Neutrophil (primary cell): Measurements from ENCODE around the gene RPTOR.

Experiments used
- H3K27ac ChIP-seq: fragments of 200-600 bp; sonication (generic); 2 replicates; pipeline ENCODE4 v1.5.1; 2016; ENCODE audit warnings: mild to moderate bottlenecking, moderate library complexity
- H3K27me3 ChIP-seq: fragments of 200-600 bp; sonication (generic); 2 replicates; pipeline ENCODE4 v1.6.0; 2016; ENCODE audit warnings: mild to moderate bottlenecking
- H3K36me3 ChIP-seq: fragments of 200-600 bp; sonication (generic); 2 replicates; pipeline ENCODE4 v1.5.1; 2017
- H3K4me1 ChIP-seq, 2 experiments: fragments of 200-600 bp in 1 of 2; sonication (generic) in 1 of 2; 1 replicate in 1 of 2; 2 replicates in 1 of 2; pipeline versions ENCODE4 v1.5.1 to v1.6.1; 2013 to 2016; ENCODE audit warnings: low read depth in 1 of 2, low read length in 1 of 2, mild to moderate bottlenecking in 1 of 2, moderate library complexity in 1 of 2; ENCODE audit not compliant: control insufficient read depth in 1 of 2, insufficient read depth in 1 of 2
- H3K4me3 ChIP-seq, 2 experiments: fragments of 200-600 bp in 1 of 2; sonication (generic) in 1 of 2; 1 replicate in 1 of 2; 2 replicates in 1 of 2; pipeline ENCODE4 v1.5.1; 2013 to 2016; ENCODE audit warnings: low read depth in 1 of 2, low read length in 1 of 2, mild to moderate bottlenecking in 1 of 2, moderate library complexity in 1 of 2
- H3K9me3 ChIP-seq: fragments of 200-600 bp; sonication (generic); 2 replicates; pipeline ENCODE4 v1.5.1; 2016
- TF ChIP-seq, protein P1 (sequence below): fragments of 200-600 bp; sonication (generic); IDR thresholded peaks from 2 replicates; pipeline ENCODE4 v1.5.1; 2016; ENCODE audit warnings: antibody characterized with exemption

Gene RPTOR

DNA sequence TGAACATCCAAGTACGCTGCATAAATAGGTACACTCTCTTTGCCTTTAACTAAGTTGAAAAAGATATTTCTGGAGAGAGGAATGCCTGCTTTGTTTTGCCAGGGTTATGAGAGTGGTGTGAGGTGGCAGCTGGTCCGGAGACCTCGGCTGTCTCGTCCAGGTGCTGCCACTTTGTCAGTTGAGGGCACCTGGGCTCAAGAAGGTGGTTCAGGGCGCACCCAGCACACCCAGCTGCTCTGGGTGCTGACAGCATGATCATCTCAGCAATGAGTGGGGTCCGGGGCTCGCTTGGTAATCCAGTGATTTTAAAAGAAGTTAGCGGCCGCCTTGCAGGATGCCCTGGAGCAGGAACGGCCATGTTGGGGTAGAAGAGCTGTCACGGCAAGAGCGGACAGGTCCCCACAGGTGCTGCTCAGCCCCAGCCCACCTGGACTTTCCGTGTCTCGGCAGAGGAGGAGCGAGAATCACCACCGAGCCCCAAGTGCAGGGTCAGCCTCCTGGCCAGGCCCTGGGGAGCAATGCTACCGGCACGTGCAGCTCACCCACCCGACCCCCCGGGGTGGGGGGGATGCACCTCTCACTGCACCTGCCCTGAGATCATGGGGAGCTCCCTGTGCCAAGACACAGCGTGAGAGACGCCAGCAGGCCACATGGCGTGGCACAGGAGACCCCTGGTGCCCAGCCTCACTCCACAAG is 379.6 kb downstream of the RPTOR start:
- TF ChIP-seq, protein P1, sequence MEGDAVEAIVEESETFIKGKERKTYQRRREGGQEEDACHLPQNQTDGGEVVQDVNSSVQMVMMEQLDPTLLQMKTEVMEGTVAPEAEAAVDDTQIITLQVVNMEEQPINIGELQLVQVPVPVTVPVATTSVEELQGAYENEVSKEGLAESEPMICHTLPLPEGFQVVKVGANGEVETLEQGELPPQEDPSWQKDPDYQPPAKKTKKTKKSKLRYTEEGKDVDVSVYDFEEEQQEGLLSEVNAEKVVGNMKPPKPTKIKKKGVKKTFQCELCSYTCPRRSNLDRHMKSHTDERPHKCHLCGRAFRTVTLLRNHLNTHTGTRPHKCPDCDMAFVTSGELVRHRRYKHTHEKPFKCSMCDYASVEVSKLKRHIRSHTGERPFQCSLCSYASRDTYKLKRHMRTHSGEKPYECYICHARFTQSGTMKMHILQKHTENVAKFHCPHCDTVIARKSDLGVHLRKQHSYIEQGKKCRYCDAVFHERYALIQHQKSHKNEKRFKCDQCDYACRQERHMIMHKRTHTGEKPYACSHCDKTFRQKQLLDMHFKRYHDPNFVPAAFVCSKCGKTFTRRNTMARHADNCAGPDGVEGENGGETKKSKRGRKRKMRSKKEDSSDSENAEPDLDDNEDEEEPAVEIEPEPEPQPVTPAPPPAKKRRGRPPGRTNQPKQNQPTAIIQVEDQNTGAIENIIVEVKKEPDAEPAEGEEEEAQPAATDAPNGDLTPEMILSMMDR: no peak
- Histone ChIP-seq H3K4me1 (no peaks in the 10 kb centered on the region), H3K27me3 (no peaks in the 10 kb centered on the region), H3K4me3 (no peak overlapping the region), H3K27ac (no peak overlapping the region), H3K36me3 (peaks cover 41% of the 10 kb centered on the region), H3K9me3 (no peaks in the 10 kb centered on the region)

DNA sequence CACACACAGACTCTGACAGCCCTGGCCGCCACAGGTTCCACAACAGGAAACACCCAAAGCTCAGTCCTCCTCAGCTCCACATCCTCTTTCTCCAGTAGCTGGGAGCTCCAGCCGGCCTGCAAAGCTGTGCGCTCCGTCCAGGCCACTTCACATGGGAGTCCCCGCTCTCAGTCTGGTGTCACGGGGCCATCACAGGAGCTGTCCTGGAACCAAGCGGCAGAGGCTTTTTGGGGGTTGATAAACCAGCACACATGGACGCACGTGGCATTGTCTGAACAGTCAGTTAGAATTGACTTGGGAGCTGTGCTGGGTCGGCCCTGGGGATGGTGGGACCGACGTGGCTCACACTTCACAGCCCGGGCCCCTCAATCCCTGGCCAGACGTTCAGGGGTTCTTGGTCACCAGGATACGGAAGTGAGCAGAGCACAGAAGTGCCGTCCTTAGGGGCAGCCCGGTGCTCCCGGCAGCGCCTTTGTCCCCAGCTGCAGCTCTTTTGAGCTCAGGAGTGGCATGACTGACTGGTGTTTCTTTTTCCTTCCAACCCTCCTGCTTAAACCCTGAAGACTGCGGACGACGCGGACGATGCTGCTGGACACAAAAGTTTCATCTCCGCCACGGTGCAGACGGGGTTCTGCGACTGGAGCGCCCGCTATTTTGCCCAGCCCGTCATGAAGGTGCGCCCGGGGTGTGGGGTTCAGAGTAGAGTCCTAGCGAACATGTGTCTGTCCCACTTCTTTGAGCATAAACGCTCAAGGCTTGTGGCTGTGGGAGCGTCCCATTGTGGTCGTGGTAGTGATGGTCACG is 380.4 kb downstream of the RPTOR start:
- no peaks in the 10 kb centered on the region for H3K27me3 ChIP-seq
- peaks cover 41% of the 10 kb centered on the region for H3K36me3 ChIP-seq
- H3K27ac ChIP-seq: no peak overlapping the region

DNA sequence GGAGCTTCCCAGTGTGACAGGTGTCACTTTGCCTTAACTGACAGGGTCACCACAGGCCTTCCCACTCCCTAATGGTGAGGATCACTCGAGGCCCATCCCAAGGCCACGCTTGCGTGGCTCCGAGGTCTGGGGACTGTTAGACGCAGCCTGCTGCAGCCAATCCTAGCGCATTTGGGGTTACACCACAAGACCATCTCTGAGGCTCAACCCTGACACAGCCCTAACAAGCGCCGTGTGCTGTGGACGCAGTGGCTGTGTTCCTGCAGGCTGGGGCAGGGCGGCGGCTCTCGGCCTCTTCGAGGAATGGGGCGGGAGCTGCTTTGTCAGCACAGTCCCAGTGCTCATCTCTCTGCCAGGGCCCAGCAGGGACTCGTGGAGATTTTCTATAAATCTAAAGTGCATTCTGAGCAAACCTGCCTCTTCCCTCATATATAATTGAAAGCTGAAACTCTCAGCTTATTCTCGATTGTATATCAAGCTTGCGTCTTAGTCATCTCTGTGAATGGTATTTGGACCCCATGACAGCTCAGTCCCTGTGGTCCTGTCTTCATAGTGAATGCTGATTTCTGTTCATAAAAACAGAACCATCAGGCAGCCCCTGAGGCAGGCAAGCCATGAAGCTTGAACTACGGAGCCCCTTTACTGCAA is 381.2 kb downstream of the RPTOR start:
- TF ChIP-seq, protein P1: no peak
- H3K4me1 ChIP-seq: no peaks in the 10 kb centered on the region
- no peaks in the 10 kb centered on the region for H3K27me3 ChIP-seq
- no peak overlapping the region for H3K4me3 ChIP-seq
- H3K27ac ChIP-seq: no peak overlapping the region
- H3K9me3 ChIP-seq: no peaks in the 10 kb centered on the region
- peaks cover 41% of the 10 kb centered on the region for H3K36me3 ChIP-seq

More for the DNA sequence above, 380.4 kb downstream of the RPTOR start:
- TF ChIP-seq, protein P1: no peak
- Histone ChIP-seq H3K9me3 (no peaks in the 10 kb centered on the region), H3K4me1 (no peaks in the 10 kb centered on the region), H3K4me3 (no peak overlapping the region)

DNA sequence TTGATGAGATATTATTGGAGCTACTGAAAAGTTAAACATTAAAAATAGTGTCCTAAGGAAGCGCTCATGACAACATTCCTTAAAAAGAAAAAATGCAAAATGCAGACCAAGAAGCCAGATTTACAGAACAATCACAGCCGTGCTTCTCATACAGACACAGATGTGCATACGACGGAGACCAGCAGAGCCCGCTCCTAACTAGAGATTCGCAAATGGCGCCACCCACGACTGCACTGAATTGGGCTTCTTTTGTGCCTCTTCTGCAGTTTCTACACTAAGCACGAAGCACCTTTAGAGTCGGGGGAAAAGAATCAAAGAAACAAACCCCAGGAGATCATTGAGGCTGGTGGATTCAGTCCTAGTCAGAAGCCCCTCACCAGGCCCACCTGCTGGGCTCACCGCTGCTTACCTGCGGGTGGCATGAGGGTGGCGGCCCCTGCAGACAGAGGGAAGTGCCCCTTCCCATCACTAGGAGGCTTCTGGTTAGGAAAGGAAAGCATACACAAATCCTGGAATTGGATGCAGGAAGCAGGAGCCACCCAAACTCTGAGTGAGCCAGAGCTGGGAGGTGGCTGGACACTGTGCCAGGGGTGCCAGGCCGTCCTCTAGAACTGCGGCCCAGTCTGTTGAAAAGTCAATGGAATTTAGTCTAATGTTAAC is 382.1 kb downstream of the RPTOR start:
- Histone ChIP-seq H3K27me3 (no peaks in the 10 kb centered on the region), H3K4me3 (no peak overlapping the region), H3K27ac (no peak overlapping the region), H3K36me3 (peaks cover 41% of the 10 kb centered on the region), H3K4me1 (no peaks in the 10 kb centered on the region), H3K9me3 (no peaks in the 10 kb centered on the region)
- TF ChIP-seq, protein P1: no peak

DNA sequence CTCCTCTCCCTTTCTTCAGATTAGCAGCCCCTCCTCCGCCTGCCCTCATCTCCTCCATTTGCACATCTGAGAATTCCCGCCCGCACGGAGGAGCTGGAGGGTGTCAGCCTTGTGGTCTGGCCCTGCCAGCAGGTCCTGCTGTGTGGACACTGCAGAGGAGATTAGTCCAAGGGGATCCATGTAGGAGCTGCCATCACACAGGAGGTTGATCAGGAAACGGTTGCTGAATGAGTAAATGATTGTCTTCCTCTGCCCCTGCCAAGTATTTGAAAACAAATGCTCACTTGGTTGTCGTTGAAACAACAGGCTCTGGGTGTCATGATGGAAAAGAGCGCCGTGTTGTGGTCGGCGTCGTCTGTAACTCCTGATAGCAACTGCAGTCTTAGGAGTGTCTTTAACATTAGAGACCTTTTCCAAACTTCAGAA is 383.2 kb downstream of the RPTOR start:
- TF ChIP-seq, protein P1: no peak
- no peaks in the 10 kb centered on the region for H3K4me1 ChIP-seq
- no peaks in the 10 kb centered on the region for H3K27me3 ChIP-seq
- H3K4me3 ChIP-seq: no peak overlapping the region
- no peaks in the 10 kb centered on the region for H3K9me3 ChIP-seq
- no peak overlapping the region for H3K27ac ChIP-seq
- peaks cover 40% of the 10 kb centered on the region for H3K36me3 ChIP-seq
